Esophagus muscularis mucosa (tissue), 3 donors: Measurements from ENCODE around the gene ESYT3.

Source experiments
- CTCF ChIP-seq, 3 experiments: fragments of 200-600 bp in 2 of 3; fragments of 450-650 bp in 1 of 3; sonication (generic) in 2 of 3; IDR thresholded peaks; one replicate each; pipeline ENCODE4 v1.5.1; 2017 to 2019; ENCODE audit warnings: antibody characterized with exemption in 3 of 3, mild to moderate bottlenecking in 2 of 3, moderate library complexity in 1 of 3
- POLR2AphosphoS5 ChIP-seq, 2 donors: sonication (generic); formaldehyde crosslinking; IDR thresholded peaks; one replicate each; pipeline ENCODE4 v1.6.1; 2017; ENCODE audit warnings: antibody characterized with exemption in 2 of 2

- TF ChIP-seq CTCF (IDR thresholded peaks at IDR 0.05) = no peak
- no peak for TF ChIP-seq POLR2AphosphoS5 (IDR thresholded peaks at IDR 0.05)
Observed at GRCh38 chr3:138443091-138443490, 8.7 kb downstream of the ESYT3 start.
